IMR-90 (cell line): Measurements from ENCODE around the gene GLIS1. TPM values are rescaled to one million over a fixed set of nuclear protein-coding genes. Genes with fewer than 3 reads are reported as not detected.

Source experiments
- ATAC-seq: fragments of 200-7000 bp; cut with Tn5 transposase; 2 replicates; pipeline ENCODE4 v1.9.1; 2020; ENCODE audit warnings: low read depth, mild to moderate bottlenecking, moderate library complexity
- BruUV-seq: library from RNA; stranded (reverse); fragments of 400-500 nt; replicated peaks from 2 replicates; lab custom pipeline; 2021; lab: Mats Ljungman, UMichigan
- CTCF ChIA-PET: fragments of 300-600 bp; formaldehyde crosslinking; extraction: SDS; loops from one replicate; lab custom pipeline; 2021; ENCODE audit warnings: antibody characterized with exemption; lab: Yijun Ruan, JAX
- POLR2A ChIA-PET: fragments of 300-600 bp; sonication (Branson Sonifier 250); formaldehyde crosslinking; loops from one replicate; lab custom pipeline; 2022; ENCODE audit warnings: antibody characterized with exemption; ENCODE audit not compliant: unreplicated experiment; lab: Charles Lee
- DNase-seq: peaks from one replicate; pipeline ENCODE4 v3.0.0; 2013
- H2AFZ ChIP-seq: replicated peaks from 2 replicates; pipeline ENCODE3; 2013; ENCODE audit warnings: low read length, mild to moderate bottlenecking; ENCODE audit not compliant: poor library complexity
- H2AK5ac ChIP-seq: 2 replicates; pipeline ENCODE4 v1.6.1; 2013; ENCODE audit warnings: low read depth, low read length, inconsistent platforms
- H2AK9ac ChIP-seq: replicated peaks from 2 replicates; pipeline ENCODE3; 2013; ENCODE audit warnings: mild to moderate bottlenecking, low read depth, low read length, moderate library complexity; ENCODE audit not compliant: poor library complexity
- H2BK120ac ChIP-seq: 2 replicates; pipeline ENCODE4 v1.6.1; 2013; ENCODE audit warnings: low read depth, low read length, inconsistent platforms
- H2BK15ac ChIP-seq: 3 replicates; pipeline ENCODE4 v1.6.1; 2013; ENCODE audit warnings: low read depth, low read length, inconsistent platforms
- H2BK20ac ChIP-seq: 2 replicates; pipeline ENCODE4 v1.6.1; 2013; ENCODE audit warnings: low read depth, mild to moderate bottlenecking, inconsistent platforms, low read length, moderate library complexity
- H2BK5ac ChIP-seq: 2 replicates; pipeline ENCODE4 v1.6.1; 2013; ENCODE audit warnings: mild to moderate bottlenecking, low read depth, low read length, inconsistent platforms; ENCODE audit not compliant: poor library complexity, severe bottlenecking
- H3K14ac ChIP-seq: replicated peaks from 2 replicates; pipeline ENCODE4 v1.6.1; 2013; ENCODE audit warnings: low read depth, low read length, inconsistent platforms
- H3K18ac ChIP-seq: 2 replicates; pipeline ENCODE4 v1.6.1; 2013; ENCODE audit warnings: low read depth, low read length, control low read depth
- H3K23ac ChIP-seq: 2 replicates; pipeline ENCODE4 v1.6.1; 2013; ENCODE audit warnings: low read depth, low read length, inconsistent platforms
- H3K27ac ChIP-seq: 2 replicates; pipeline ENCODE4 v1.5.1; 2013; ENCODE audit warnings: mild to moderate bottlenecking, control low read depth, low read length; ENCODE audit not compliant: insufficient read depth
- H3K27me3 ChIP-seq: 2 replicates; pipeline ENCODE4 v1.6.1; 2013; ENCODE audit warnings: low read length; ENCODE audit not compliant: control insufficient read depth, insufficient read depth
- H3K36me3 ChIP-seq: 2 replicates; pipeline ENCODE4 v1.6.1; 2013; ENCODE audit warnings: low read length, mixed read lengths; ENCODE audit not compliant: control insufficient read depth, insufficient read depth
- H3K4ac ChIP-seq: 2 replicates; pipeline ENCODE4 v1.6.1; 2013; ENCODE audit warnings: low read depth, low read length, inconsistent platforms
- H3K4me1 ChIP-seq: 2 replicates; pipeline ENCODE4 v1.6.1; 2013; ENCODE audit warnings: low read length, mixed read lengths; ENCODE audit not compliant: control insufficient read depth, insufficient read depth
- H3K4me2 ChIP-seq: 2 replicates; pipeline ENCODE4 v1.6.1; 2013; ENCODE audit warnings: low read depth, mild to moderate bottlenecking, control low read depth, low read length, moderate library complexity
- H3K4me3 ChIP-seq: 2 replicates; pipeline ENCODE4 v1.5.1; 2013; ENCODE audit warnings: low read depth, mild to moderate bottlenecking, control low read depth, low read length, moderate library complexity; ENCODE audit not compliant: insufficient read depth
- H3K56ac ChIP-seq: 2 replicates; pipeline ENCODE4 v1.6.1; 2013; ENCODE audit warnings: low read length, inconsistent platforms; ENCODE audit not compliant: insufficient read depth; ENCODE audit errors: extremely low read depth
- H3K79me1 ChIP-seq, 2 experiments: 2 replicates each; pipeline ENCODE4 v1.6.1; 2013; ENCODE audit warnings: low read length in 2 of 2, inconsistent platforms in 1 of 2, low read depth in 1 of 2
- H3K9ac ChIP-seq: 2 replicates; pipeline ENCODE4 v1.6.1; 2013; ENCODE audit warnings: low read depth, low read length, control low read depth
- H3K9me1 ChIP-seq: 2 replicates; pipeline ENCODE4 v1.6.1; 2013; ENCODE audit warnings: low read length, inconsistent platforms; ENCODE audit not compliant: insufficient read depth
- H3K9me3 ChIP-seq: 2 replicates; pipeline ENCODE4 v1.6.1; 2013; ENCODE audit warnings: low read length; ENCODE audit not compliant: control insufficient read depth, insufficient read depth
- H4K20me1 ChIP-seq: 2 replicates; pipeline ENCODE4 v1.6.1; 2013; ENCODE audit warnings: low read length, inconsistent platforms; ENCODE audit not compliant: insufficient read depth
- H4K5ac ChIP-seq: 2 replicates; pipeline ENCODE4 v1.6.1; 2013; ENCODE audit warnings: mild to moderate bottlenecking, low read depth, low read length, control low read depth
- H4K8ac ChIP-seq, 2 experiments: 2 replicates each; pipeline ENCODE4 v1.6.1; 2013; ENCODE audit warnings: low read depth in 2 of 2, low read length in 2 of 2, control low read depth in 1 of 2, inconsistent platforms in 1 of 2
- H4K91ac ChIP-seq: 2 replicates; pipeline ENCODE4 v1.6.1; 2013; ENCODE audit warnings: low read depth, low read length, inconsistent platforms; ENCODE audit not compliant: insufficient read depth
- BHLHE40 ChIP-seq: fragments of 150-350 bp; IDR thresholded peaks from 2 replicates; pipeline ENCODE4 v1.6.1; 2016; ENCODE audit warnings: mild to moderate bottlenecking, low read depth, low read length
- CEBPB ChIP-seq: IDR thresholded peaks from 2 replicates; pipeline ENCODE4 v1.6.1; 2012; ENCODE audit warnings: low read depth, low read length, improper control_type of control experiment
- CHD1 ChIP-seq: IDR thresholded peaks from 2 replicates; pipeline ENCODE4 v1.6.1; 2012; ENCODE audit warnings: low read depth, low read length, improper control_type of control experiment
- CTCF ChIP-seq: conservative IDR thresholded peaks from 2 replicates; pipeline ENCODE4 v1.5.1; 2012; ENCODE audit warnings: mild to moderate bottlenecking, low read depth, low read length, improper control_type of control experiment
- FOS ChIP-seq: fragments of 150-350 bp; IDR thresholded peaks from 2 replicates; pipeline ENCODE4 v1.6.1; 2016; ENCODE audit warnings: low read depth, low read length
- MAZ ChIP-seq: IDR thresholded peaks from 2 replicates; pipeline ENCODE4 v1.6.1; 2012; ENCODE audit warnings: low read depth, mild to moderate bottlenecking, low read length, improper control_type of control experiment, moderate library complexity, borderline replicate concordance
- MXI1 ChIP-seq: IDR thresholded peaks from 2 replicates; pipeline ENCODE4 v1.6.1; 2012; ENCODE audit warnings: low read depth, mild to moderate bottlenecking, low read length, moderate library complexity, borderline replicate concordance
- NFE2L2 ChIP-seq: fragments of 150-350 bp; IDR thresholded peaks from 2 replicates; pipeline ENCODE4 v1.6.1; 2016; ENCODE audit warnings: low read depth, mild to moderate bottlenecking, low read length
- POLR2A ChIP-seq: IDR thresholded peaks from 2 replicates; pipeline ENCODE4 v1.6.1; 2012; ENCODE audit warnings: mild to moderate bottlenecking, low read depth, low read length
- RAD21 ChIP-seq: IDR thresholded peaks from 2 replicates; pipeline ENCODE4 v1.6.1; 2012; ENCODE audit warnings: low read length, improper control_type of control experiment
- RCOR1 ChIP-seq: IDR thresholded peaks from 2 replicates; pipeline ENCODE4 v1.6.1; 2012; ENCODE audit warnings: mild to moderate bottlenecking, low read length, improper control_type of control experiment; ENCODE audit not compliant: insufficient replicate concordance
- RFX5 ChIP-seq: IDR thresholded peaks from 2 replicates; pipeline ENCODE4 v1.8.0; 2012; ENCODE audit warnings: low read depth, mild to moderate bottlenecking, low read length, moderate library complexity
- SMC3 ChIP-seq: fragments of 150-350 bp; IDR thresholded peaks from 2 replicates; pipeline ENCODE4 v1.6.1; 2016; ENCODE audit warnings: low read depth, mild to moderate bottlenecking, antibody characterized with exemption, low read length, moderate library complexity
- WGBS, 2 experiments: methylation state at CpG; one replicate each; pipeline versions ENCODE4 v1.1.5 to v1.1.7; 2013; ENCODE audit warnings: missing lambda C conversion rate in 2 of 2; ENCODE audit not compliant: insufficient read length in 1 of 2; ENCODE audit errors: extremely low coverage in 2 of 2; 5-methylcytosine and 5-hydroxymethylcytosine counted together
- dilution Hi-C: fragments of 300-500 bp; cut with HindIII; formaldehyde crosslinking; loops from one replicate; pipeline ENCODE4 v1.14.3; 2018; ENCODE audit warnings: low sequenced_read_pairs; ENCODE audit not compliant: unreplicated experiment
- in situ Hi-C: fragments of 300-500 bp; cut with MboI; formaldehyde crosslinking; loops from 3 replicates; pipeline ENCODE4 v1.14.3; 2019; ENCODE audit warnings: low sequenced_read_pairs, inconsistent platforms, mixed read lengths
- intact Hi-C: fragments of 100-400 bp; cut with micrococcal nuclease; formaldehyde crosslinking; loops from 2 replicates; pipeline ENCODE4 v1.10.0; 2022
- polyA plus RNA-seq, 3 experiments: library from polyadenylated mRNA; depleted of rRNA; stranded (reverse); fragments of >200 nt; gene quantifications; 2 replicates each; pipeline ENCODE4 v1.2.3, GENCODE V29; 2012; ENCODE audit warnings: low replicate concordance in 1 of 3
- total RNA-seq: library from RNA; depleted of rRNA; stranded (reverse); fragments of >200 nt; gene quantifications from 2 replicates; pipeline ENCODE4 v1.2.3, GENCODE V29; 2012
- TF ChIP-seq, protein P1 (sequence below): fragments of 150-350 bp; IDR thresholded peaks from 2 replicates; pipeline ENCODE4 v1.6.1; 2016; ENCODE audit warnings: low read depth, mild to moderate bottlenecking, low read length, moderate library complexity, borderline replicate concordance

GLIS1 gene
- total and polyA plus RNA-seq, 2 of the 4 experiments (the other 2 are of a cell fraction), result 0.18 to 2.3 TPM

DNA sequence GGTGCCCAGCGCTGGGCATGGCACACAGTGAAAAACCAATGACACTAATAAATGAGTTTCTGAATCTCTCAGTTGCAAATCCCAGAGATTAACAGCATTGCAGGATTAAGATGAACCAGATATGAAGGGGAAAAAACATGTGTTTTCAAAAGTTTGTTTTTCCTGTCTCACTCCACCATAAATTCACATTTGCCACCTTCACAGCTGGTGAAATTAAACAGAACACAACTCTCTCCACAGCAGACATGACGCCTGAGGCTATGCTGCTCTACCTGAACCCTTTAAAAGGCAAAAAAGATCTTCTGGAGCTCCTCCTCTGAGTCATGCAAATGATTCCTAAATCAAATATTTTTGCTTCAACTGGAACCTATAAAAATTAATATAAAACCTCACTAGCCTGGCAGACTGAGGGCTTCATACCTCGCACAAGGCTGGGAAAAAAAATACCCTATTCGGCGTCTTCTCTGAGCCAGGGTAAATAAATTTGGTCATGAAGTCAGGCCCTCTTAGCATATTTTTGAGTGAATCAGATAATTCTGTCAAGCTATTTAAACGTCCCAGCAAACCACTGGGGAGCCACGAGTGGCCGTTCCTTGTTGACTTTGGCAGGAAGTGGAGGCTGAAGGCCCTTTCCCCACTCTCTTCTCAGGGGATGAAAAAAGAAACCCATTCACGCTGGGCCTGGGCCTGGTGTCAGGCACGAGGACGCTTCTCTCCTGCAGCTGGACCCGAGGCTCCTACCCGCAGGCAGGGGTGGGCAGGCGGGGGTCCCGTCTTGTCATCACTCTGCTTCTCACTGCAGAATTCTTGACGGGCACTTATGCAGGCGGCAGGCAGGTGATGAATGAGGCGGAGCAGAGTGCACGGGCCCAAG is 226.8 kb downstream of the GLIS1 start:
- Histone ChIP-seq H3K9me1 (no peaks in the 10 kb centered on the region), H3K9ac (no peak overlapping the region), H3K56ac (no peak overlapping the region), H2AFZ (peak overlapping the region; percentile 28), H4K8ac (no peak overlapping the region), H4K20me1 (no peaks in the 10 kb centered on the region), H4K5ac (no peak overlapping the region), H2BK120ac (no peak overlapping the region), H3K9me3 (no peaks in the 10 kb centered on the region), H3K18ac (no peak overlapping the region), H3K27ac (no peak overlapping the region), H2BK20ac (no peak overlapping the region), H4K91ac (no peak overlapping the region), H3K23ac (no peak overlapping the region), H2AK9ac (no peak overlapping the region), H3K4me3 (no peak overlapping the region), H3K4me1 (peaks cover 5% of the 10 kb centered on the region), H3K36me3 (peaks cover 1% of the 10 kb centered on the region; the same call in 1 of the 2 replicates), H2BK15ac (no peak overlapping the region), H2BK5ac (no peak overlapping the region), H3K4ac (no peak overlapping the region), H3K79me1 (no peaks in the 10 kb centered on the region), H3K27me3 (no peaks in the 10 kb centered on the region), H3K14ac (no peak overlapping the region; the same call in 1 of the 2 replicates), H3K4me2 (no peak overlapping the region), H2AK5ac (no peak overlapping the region)
- intact Hi-C loops, result no loop called here
- in situ Hi-C loops, result no loop called here
- WGBS, 2 experiments, result 60% methylated on average over 1 of the region's 19 CpGs; no CpG with 5 or more reads in 1 of the 2 experiments
- ATAC-seq (peak; percentile 30), DNase-seq (peak; percentile 72)
- ChIA-PET POLR2A (no interaction called here), CTCF (interaction anchor here (0.6 kb wide), 1 partner anchor 407 kb away, joined by 3 read pairs; no protein-coding TSS in a partner anchor)
- no TSS peak for BruUV-seq
- dilution Hi-C loops, result no loop called here
- no peak for TF ChIP-seq CEBPB
- no peak for TF ChIP-seq RAD21
- TF ChIP-seq FOS, result no peak
- no peak for TF ChIP-seq NFE2L2
- no peak for TF ChIP-seq RFX5
- no peak for TF ChIP-seq MXI1
- TF ChIP-seq CHD1, result no peak
- no peak for TF ChIP-seq CTCF
- no peak for TF ChIP-seq BHLHE40
- no peak for TF ChIP-seq RCOR1
- no peak for TF ChIP-seq SMC3
- TF ChIP-seq MAZ, result no peak
- no peak for TF ChIP-seq POLR2A
- TF ChIP-seq, protein P1, sequence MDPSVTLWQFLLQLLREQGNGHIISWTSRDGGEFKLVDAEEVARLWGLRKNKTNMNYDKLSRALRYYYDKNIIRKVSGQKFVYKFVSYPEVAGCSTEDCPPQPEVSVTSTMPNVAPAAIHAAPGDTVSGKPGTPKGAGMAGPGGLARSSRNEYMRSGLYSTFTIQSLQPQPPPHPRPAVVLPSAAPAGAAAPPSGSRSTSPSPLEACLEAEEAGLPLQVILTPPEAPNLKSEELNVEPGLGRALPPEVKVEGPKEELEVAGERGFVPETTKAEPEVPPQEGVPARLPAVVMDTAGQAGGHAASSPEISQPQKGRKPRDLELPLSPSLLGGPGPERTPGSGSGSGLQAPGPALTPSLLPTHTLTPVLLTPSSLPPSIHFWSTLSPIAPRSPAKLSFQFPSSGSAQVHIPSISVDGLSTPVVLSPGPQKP, result no peak
